Smooth muscle cell of the pulmonary artery (primary cell): ENCODE measurements around the gene ARPC1B. TPM values are rescaled to one million over a fixed set of nuclear protein-coding genes. Genes with fewer than 3 reads are reported as not detected.

ENCODE experiments used
- total RNA-seq: library from RNA; depleted of rRNA; stranded (reverse); fragments of >200 nt; gene quantifications from 2 replicates; pipeline ENCODE4 v1.2.3, GENCODE V29; 2014

The ARPC1B gene
- 359 and 812 TPM in 2 replicates for total RNA-seq

DNA sequence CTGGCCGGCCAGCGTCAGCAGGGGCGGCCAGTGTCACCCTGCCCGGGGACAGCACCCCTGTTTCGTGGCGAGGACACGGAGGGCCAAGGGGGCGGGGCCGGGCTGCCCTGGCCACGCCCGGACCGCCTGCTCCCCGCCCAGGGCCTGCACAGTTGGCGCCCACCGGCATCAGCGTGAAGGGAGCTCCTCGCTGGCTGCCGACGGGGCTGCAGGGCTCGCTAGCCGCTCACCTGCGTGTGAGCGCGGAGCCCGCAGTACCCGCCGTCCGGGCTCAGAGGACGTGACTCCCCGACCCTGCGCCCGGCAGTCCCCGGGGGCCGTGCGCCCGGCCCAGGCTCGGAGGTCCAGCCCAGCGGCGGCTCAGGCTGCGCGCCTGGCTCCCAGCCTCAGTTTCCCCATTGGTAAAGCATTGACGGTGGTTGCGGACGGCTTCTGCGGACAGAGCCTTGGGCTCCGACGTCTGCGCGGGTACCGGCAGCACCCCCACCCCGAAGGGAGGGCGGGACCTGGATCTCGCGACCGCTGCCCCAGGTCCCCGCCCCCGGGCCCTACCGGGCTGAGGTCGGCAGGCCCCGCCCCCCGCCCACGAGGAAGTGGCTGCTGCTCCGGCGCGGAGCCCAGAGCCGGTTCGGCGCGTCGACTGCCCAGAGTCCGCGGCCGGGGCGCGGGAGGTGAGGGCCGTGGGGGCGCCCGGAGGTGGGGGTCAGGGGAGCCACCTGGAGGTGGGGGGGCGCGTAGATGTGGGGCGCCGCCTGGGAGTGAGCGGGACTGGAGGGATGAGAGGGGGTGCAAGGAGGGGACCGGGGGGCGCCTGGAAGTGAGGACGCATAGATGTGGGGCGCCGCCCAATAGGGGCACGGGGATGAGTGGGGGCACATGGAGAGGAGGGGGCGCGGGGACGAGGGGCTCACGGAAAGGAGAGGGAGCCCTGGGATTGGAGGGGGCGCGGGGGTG is at the start of gene ARPC1B:
Gene ARPC1B (plus strand): TSS at position 620 of the 954 bp plus-strand sequence. CDS start 10,985 bp downstream, outside the sequence.

GRCh38 chr7:99325592-99326407 is 48.7 kb upstream of the ARPC1B start, which contains the start of gene ARPC1A:
Gene ARPC1A, plus strand, starts transcription at chr7:99325898. Its CDS starts 7,456 bp downstream, at chr7:99333354.

GRCh38 chr7:99408379-99409191 is 34.1 kb downstream of the ARPC1B start, which contains the start of the genes BUD31 and PDAP1:
Gene BUD31, plus strand, starts transcription at chr7:99408969. Its CDS starts 2,124 bp downstream, at chr7:99411093.
Gene PDAP1, minus strand, starts transcription at chr7:99408597. Its CDS starts 49 bp downstream, at chr7:99408548.

GRCh38 chr7:99438573-99439480 is 64.3 kb downstream of the ARPC1B start, which contains the start of the genes CPSF4 and PTCD1:
Gene CPSF4, plus strand, starts transcription at chr7:99438943. Its CDS starts 140 bp downstream, at chr7:99439083.
Gene PTCD1, minus strand, starts transcription at chr7:99438798. Its CDS starts 3,556 bp downstream, at chr7:99435242.

Other genes with a start within 250 kb of the ARPC1B start
- gene SMURF1, start 230.6 kb upstream of the ARPC1B start, total RNA-seq: 32.0 and 33.0 TPM in 2 replicates
- not detected in 2 replicates for gene KPNA7, start 166.6 kb upstream of the ARPC1B start, total RNA-seq
- not detected in 2 replicates for gene MYH16, start 101.9 kb upstream of the ARPC1B start, total RNA-seq
- 198 and 257 TPM in 2 replicates for gene ARPC1A, start 48.8 kb upstream of the ARPC1B start, total RNA-seq
- gene PDAP1, start 33.9 kb downstream of the ARPC1B start, total RNA-seq: 22.6 and 26.3 TPM in 2 replicates
- gene BUD31, start 34.2 kb downstream of the ARPC1B start, total RNA-seq: 61.6 and 70.4 TPM in 2 replicates
- gene PTCD1, start 64.1 kb downstream of the ARPC1B start, total RNA-seq: 6.8 and 7.8 TPM in 2 replicates
- 24.5 and 31.0 TPM in 2 replicates for gene CPSF4, start 64.2 kb downstream of the ARPC1B start, total RNA-seq
- 122 and 167 TPM in 2 replicates for gene ATP5MF, start 91.4 kb downstream of the ARPC1B start, total RNA-seq
- 3.6 and 4.2 TPM in 2 replicates for gene ZNF789, start 98.2 kb downstream of the ARPC1B start, total RNA-seq
- gene ZNF394, start 125.6 kb downstream of the ARPC1B start, total RNA-seq: 15.5 and 19.4 TPM in 2 replicates
- gene ZKSCAN5, start 129.9 kb downstream of the ARPC1B start, total RNA-seq: 8.1 and 10.5 TPM in 2 replicates
- gene FAM200A, start 177.4 kb downstream of the ARPC1B start, total RNA-seq: 5.5 and 7.3 TPM in 2 replicates
- gene ZNF655, start 183.9 kb downstream of the ARPC1B start, total RNA-seq: 52.6 and 62.3 TPM in 2 replicates
- 0.52 and 1.1 TPM in 2 replicates for gene TMEM225B, start 223.5 kb downstream of the ARPC1B start, total RNA-seq
- gene ZSCAN25, start 242.2 kb downstream of the ARPC1B start, total RNA-seq: 11.8 and 12.9 TPM in 2 replicates